ENCODE data around the gene SERP1.
"Not testable (repeated sequence)": the region's sequence is repeated elsewhere in the genome, so short reads cannot be mapped to it uniquely, and the experiment has no call there.

SERP1 gene

GRCh38 chr3:150538324-150539208 lies 7.7 kb downstream of the SERP1 start:
- DNase-seq: peak in 1 of 2 experiments; percentile 7

DNA sequence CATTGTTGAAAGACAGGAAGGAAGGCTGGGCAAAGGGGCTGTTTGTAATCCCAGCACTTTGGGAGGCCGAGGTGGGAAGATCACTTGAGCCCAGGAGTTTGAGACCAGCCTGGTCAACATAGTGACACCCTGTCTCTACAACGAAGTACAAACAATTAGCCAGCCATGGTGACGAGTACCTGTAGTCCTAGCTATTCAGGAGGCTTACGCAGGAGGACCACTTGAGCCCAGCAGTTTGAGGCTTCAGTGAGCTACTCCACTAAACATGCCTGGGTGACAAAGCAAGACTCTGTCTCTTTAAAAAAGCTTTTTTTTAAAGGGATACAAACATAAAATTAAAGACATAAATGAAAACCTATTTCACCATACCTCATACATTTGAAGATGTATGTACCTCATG lies 11.1 kb downstream of the SERP1 start:
- DNase-seq: no peak

DNA sequence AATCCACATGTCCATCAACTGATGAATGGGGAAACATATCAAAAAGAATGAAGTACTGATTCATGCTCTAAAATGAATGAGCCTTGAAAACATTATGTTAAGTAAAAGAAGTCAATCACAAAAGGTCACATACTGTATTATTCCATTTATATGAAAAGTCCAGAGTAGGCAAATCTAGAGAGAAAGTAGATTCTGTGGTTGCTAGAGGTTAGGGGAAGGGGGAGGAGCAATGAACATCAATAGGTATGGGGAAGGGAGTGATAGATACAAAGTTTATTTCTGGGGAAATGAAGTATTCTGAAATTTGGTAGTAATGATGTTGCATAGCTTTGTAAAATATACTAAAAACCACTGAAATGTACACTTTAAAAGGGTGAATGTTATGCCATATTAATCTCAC lies 14.5 kb downstream of the SERP1 start:
- DNase-seq: no peak

- DNase-seq: peak in 1 of 2 experiments; percentile 41
Measured at GRCh38 chr3:150528354-150528797, 17.9 kb downstream of the SERP1 start.

DNA sequence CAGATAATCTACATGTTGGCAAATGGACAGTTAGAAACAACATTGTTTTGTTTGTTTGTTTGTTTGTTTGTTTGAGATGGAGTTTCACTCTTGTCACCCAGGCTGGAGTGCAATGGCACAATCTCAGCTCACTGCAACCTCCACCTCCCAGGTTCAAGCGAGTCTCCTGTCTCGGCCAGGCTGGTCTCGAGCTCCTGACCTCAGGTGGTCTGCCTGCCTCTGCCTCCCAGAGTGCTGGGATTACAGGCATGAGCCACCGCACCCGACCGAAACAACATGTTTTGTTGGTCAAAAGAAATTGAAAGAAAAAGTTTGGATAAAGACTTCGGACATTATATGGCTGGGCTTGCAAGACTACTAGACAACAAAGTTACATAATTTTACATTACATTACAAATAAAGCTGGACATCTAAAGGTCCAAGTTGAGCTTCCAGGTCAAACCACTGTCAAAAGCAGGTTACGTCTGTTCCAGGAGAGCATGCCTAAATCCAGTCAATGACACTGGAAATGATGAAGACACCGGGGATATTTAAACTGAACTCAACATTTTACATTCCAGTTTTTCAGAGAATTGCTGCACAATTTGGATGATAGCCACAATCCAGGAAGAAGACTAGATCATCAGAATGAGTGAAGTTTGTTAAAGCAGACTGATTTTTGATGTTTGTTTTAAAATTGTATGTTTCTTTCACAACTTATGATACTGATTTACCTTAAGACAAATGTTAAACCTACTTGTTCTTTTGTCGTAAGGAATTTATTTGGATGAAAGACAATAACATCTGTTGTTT lies 18.6 kb downstream of the SERP1 start:
- no peak for DNase-seq

GRCh38 chr3:150523538-150523937 lies 22.8 kb downstream of the SERP1 start:
- no peak for DNase-seq

DNA sequence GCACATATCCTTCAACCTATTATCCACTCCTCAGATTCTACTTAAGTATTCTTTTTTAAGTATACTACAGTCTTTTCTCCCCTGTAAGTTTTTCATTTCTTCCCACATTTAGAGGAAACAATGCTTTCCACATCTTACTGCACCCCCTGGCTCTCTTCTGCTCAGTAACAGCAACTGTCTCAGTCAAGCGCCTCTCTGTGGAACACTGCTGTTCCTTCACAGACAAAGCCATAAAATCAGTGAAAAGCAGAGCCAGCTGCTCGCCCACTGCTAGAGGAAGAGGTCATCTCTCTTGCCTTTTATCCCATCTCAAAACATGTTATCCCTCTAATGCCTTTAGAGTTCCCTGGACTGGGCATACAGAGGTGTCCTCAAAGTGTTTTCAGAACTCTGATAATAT lies 24.8 kb downstream of the SERP1 start:
- no peak for DNase-seq

DNA sequence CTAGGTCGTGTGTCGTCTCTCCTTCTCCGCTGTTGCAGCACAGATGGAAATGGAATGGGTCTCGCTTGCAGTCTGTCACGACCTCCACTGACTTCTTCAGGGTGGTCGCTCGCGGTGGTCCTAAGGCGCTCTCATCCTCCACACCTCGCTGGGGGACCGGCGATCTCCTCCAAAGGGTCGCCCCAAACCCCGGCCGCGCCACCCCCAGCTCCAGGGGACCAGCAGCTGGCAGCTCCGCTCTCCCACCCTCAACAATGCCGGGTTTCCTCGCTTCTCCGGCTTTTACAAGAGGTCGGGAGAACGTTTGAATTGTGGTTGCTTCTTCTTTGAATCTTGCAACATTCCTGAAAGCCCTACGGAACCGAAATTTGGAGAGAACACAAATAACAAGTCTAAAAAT lies 25.9 kb downstream of the SERP1 start:
- DNase-seq: no peak

DNA sequence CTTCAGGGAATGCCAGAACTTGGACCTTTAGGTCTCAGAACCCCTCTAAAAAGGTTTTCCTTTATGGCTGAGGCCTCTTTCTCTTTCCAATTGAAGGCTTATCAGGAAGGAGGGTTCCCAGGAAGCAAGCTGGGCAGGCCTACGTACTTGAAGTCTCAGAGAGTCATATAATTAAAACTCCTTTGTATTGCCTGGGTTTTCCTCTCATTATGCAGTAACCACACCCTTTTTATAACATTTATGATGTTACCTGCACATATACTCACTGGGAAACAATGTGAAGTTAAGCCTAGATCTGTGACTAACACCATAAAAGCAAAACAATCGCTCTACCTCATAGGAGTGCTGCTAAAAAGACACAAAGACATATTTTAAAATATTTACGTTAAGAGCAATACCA lies 27.3 kb downstream of the SERP1 start:
- no peak for DNase-seq

DNA sequence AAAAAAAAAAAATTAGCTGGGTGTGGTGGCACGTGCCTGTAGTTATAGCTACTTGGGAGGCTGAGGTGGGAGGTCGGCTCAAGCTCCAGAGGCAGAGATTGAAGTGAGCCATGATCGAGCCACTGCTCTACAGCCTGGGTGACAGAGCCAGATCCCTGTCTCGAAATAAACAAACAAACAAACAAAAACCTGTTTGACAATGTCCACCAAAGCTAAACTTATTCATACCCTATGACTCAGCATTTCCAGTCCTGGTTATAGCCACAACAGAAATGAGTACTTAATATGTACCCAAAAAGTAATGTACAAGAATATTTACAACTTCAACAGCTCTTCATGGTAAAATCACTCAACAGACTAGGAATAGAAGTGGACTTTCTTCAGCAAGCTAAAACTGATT lies 31.1 kb downstream of the SERP1 start:
- no peak for DNase-seq

DNA sequence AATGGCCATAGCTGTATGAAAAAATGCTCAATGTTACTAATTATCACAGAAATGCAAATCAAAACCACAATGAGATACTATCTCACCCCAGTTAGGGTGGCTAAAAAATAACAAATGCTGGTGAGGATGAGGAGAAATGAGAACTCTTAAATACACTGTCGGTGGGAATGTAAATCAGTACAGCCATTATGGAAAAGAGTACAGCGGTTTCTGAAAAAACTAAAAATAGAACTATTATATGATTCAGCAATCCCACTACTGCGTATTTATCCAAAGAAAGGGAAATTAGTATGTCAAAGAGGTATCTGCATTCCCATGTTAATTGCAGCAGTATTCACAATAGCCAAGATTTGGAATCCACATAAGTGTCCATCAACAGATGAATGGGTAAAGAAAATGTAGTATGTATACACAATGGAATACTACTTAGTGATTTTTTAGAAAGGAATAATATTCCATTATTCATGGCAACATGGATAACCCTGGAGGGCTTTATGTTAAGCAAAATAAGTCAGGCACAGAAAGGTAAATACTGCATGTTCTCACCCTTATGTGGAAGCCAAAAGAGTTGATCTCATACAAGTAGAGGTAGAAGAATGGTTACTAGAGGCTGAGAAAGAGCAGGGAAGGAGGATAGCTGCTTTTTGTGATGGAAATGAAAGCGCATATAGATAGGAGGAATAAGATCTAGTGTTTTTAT lies 35.0 kb downstream of the SERP1 start:
- peak; percentile 80 to 90 for DNase-seq

- no peak for DNase-seq
Measured at GRCh38 chr3:150509780-150510179, 36.5 kb downstream of the SERP1 start.

DNA sequence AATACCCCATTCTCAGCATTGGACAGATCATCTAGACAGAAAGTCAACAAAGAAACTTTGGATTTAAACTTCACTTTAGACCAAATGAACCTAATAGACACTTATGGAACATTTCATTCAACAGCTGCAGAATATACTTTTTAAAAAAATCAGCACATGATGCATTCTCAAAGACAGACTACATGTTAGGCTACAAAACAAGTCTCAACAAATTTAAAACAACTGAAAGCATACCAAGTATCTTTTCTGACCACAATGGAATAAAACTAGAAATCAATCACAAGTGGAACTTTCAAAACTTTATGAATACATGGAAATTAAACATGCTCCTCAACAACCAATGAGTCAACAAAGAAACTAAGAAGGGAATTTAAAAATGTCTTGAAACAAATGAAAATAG lies 37.9 kb downstream of the SERP1 start:
- no peak for DNase-seq

DNA sequence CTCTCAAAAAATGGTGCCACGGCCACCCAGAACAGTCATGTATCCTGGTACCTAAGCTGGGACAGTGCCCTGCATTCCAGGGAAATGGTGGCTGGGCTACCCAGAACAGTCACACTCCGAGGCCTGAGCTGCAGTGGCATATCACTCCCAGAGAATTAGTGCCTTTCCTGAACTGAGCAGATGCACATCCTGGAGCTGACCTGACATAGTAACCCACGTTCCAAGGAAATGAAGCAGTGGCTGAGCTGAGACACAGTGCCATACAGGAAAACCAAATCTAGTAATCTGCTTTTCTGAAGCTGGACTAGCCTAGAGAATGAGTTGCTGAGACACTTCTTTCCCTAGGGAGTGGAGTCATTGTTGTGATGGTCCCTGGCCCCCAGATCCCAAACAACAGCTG lies 41.8 kb downstream of the SERP1 start:
- DNase-seq: no peak

- peak in 1 of 2 experiments; percentile 20 for DNase-seq
Measured at GRCh38 chr3:150503402-150504099, 42.7 kb downstream of the SERP1 start.

GRCh38 chr3:150500960-150501359 lies 45.3 kb downstream of the SERP1 start:
- DNase-seq: not testable (repeated sequence)

- DNase-seq: no peak
Measured at GRCh38 chr3:150497956-150498355, 48.3 kb downstream of the SERP1 start.

DNA sequence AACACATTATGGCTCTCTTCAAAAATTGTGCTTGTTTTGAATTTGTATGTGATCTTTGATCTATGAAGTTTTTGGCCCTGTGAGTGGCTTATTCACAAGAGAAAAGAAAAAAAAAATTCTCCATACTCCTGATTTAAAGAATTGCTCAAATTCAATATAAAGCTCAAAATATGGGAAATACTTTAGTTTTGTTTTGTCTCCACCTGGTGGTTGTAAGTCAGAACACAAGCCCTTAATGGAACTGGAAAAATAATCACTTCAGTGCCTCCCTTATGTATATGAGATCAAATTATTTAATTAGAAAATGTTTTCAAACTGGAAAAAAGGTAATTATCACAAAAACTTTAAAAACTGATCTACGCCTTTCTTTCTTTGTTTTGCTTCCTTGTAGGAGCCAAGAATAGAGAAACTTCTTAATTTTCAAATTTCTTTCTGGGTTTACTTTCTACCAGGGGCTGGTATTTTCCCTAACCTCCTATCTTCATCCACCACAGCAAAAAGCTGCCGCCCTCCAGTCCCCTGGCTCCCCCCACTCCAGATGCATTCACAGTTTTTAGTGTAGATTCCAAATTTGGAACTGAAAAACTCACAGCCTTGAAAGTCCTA lies 50.6 kb downstream of the SERP1 start:
- peak; percentile 31 to 75 for DNase-seq

DNA sequence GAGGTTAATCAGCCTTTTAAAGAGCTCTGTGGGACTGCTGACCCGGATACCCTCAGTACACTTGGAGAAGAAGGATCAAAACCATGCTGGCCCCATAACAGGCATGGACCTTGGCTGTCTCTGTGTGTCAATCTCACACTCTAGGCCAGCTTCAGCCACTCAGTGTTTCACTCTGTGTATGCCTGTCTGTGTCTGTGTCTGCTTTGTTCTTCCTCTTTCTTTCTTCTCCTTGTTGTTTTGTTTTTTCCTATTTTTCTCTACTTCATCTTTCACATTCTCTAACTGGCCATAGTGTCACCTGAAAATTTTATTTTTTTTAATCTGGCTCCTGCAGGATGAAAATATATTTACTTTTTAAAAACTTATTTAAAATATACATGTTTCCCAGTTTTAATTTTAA lies 51.1 kb downstream of the SERP1 start:
- DNase-seq: peak in 1 of 2 experiments; percentile 19

DNA sequence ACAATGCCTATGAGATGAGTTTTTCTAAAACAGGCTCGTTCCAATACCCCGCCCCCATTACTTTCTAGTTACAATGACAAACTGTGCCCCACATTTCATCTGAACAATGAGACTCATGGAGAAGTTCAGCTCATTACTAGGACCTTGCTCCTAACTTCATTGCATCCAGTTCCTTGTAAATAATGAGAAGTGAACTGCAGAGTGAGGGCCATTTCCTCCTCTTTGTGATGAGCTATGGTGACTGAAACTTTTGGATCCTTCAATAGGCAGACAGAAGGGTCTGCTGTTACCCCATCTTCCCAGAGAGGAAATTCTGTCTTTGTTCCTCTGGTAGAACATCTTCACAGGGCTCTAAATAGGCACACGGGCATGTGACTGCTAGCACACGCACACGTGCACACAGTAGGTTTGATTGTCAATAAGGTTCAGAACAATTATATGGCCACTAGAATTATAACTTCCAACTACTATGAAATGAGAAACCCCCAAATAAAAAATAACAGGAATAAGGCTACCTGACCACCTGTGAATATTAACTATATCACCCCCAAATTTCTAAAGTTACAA lies 51.8 kb downstream of the SERP1 start:
- no peak for DNase-seq

Data from NCI-H526 (cell line).